ENCODE measurements around the gene PCDHGC3. TPM values are rescaled to one million over a fixed set of nuclear protein-coding genes. Genes with fewer than 3 reads are reported as not detected.
A peak's percentile ranks its signal among the peaks of the same experiment; 100 is the strongest.

The PCDHGC3 gene
- total RNA-seq, 1 donor from 2014 or later: 14.7 TPM

DNA sequence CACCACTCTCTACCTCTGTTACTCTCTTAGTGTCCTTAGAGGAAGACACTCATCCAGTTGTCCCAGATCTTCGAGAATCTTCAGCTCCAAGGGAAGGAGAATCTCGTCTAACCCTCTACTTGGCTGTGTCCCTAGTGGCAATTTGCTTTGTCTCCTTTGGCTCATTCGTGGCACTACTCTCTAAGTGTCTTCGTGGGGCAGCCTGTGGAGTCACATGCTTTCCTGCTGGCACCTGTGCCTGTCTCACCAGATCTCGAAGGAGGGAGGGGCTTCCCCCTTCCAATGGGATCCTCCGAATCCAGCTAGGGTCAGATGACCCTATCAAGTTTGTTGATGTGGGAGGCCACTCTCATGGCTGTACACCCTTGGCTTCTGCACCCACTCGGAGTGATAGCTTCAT is 11.4 kb downstream of the PCDHGC3 start:
- Histone ChIP-seq H3K36me3 (no peaks in the 10 kb centered on the region), H3K79me2 (ENCODE audit: low read depth) (peaks cover 40% of the 10 kb centered on the region), H2AFZ (replicated peaks) (no peak overlapping the region), H3F3A (ENCODE audit: low read depth) (peaks cover 28% of the 10 kb centered on the region), H3K4me1 (peaks cover 21% of the 10 kb centered on the region), H4K20me1 (ENCODE audit: low read depth) (peaks cover 72% of the 10 kb centered on the region), H3K4me3 (no peak overlapping the region), H3K27ac (no peak overlapping the region), H3K9me3 (ENCODE audit: low read depth) (no peaks in the 10 kb centered on the region), H3K4me2 (no peak overlapping the region), H3K27me3 (peaks cover 67% of the 10 kb centered on the region), H3K9ac (no peak overlapping the region)
- Mint-ChIP-seq H3K27me3 (ENCODE audit: insufficient read depth, low read depth) (peaks cover 6% of the 10 kb centered on the region), H3K36me3 (peaks cover 77% of the 10 kb centered on the region), H3K4me1 (peaks cover 30% of the 10 kb centered on the region), H3K4me3 (peak overlapping the region; percentile 8), H3K9me3 (peaks cover 77% of the 10 kb centered on the region), H3K27ac (no peak overlapping the region)
- TF ChIP-seq EZH2 (IDR thresholded peaks at IDR 0.05) (no peak), EZH2phosphoT487 (IDR thresholded peaks at IDR 0.05) (no peak)
- TF ChIP-seq, protein P1, sequence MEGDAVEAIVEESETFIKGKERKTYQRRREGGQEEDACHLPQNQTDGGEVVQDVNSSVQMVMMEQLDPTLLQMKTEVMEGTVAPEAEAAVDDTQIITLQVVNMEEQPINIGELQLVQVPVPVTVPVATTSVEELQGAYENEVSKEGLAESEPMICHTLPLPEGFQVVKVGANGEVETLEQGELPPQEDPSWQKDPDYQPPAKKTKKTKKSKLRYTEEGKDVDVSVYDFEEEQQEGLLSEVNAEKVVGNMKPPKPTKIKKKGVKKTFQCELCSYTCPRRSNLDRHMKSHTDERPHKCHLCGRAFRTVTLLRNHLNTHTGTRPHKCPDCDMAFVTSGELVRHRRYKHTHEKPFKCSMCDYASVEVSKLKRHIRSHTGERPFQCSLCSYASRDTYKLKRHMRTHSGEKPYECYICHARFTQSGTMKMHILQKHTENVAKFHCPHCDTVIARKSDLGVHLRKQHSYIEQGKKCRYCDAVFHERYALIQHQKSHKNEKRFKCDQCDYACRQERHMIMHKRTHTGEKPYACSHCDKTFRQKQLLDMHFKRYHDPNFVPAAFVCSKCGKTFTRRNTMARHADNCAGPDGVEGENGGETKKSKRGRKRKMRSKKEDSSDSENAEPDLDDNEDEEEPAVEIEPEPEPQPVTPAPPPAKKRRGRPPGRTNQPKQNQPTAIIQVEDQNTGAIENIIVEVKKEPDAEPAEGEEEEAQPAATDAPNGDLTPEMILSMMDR (IDR thresholded peaks at IDR 0.05): no peak
- DNase-seq (ENCODE audit: low spot score): no peak

DNA sequence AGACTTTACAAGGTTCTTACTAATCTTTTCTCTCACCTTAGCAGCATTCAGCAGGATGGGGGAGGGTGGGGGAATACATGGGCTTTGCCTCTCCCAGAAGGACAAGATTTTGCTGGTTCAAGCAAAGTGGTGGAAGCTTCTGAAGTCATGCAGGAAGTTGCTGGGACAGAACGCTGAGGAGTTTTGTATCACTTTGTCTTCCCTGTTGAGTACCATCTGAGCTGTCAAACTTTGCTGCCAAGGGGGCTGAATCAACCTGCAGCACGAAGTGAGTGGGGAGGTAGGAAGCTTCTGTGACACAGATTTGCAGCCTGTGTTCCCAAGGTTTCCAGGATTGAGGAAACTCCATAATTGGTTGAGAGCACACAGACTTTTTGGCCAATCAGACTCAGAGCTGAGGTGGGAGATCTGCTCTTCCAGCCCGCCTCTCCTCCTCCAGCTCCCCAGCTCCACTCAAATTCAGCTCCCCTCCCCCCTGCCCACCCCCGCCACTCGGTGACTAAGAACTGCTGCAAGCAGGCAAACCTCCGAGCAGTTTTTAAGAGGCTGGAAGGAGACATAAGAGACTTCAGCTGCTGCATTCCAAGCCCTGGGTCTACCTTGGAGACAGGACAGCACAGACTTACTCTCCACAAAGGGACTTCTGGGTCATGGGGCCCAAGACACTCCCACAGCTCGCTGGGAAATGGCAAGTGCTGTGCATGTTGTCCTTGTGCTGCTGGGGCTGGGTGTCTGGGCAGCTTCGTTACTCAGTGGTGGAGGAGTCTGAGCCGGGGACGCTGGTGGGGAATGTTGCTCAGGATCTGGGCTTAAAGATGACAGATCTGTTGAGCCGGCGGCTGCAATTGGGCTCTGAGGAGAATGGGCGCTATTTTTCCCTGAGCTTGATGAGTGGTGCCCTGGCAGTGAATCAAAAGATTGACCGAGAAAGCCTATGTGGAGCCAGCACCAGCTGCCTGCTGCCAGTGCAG is 13.1 kb downstream of the PCDHGC3 start, which contains the start of gene PCDHGC5:
Gene PCDHGC5 (plus strand): TSS at position 491 of the 971 bp plus-strand sequence. CDS start 160 bp downstream, at position 651.
- H3K36me3 ChIP-seq: no peaks in the 10 kb centered on the region
- TF ChIP-seq EZH2 (IDR thresholded peaks at IDR 0.05) (no peak), EZH2phosphoT487 (IDR thresholded peaks at IDR 0.05) (no peak)
- TF ChIP-seq, protein P1 (IDR thresholded peaks at IDR 0.05): no peak
- peaks cover 20% of the 10 kb centered on the region for H3K4me1 ChIP-seq
- H3K36me3 Mint-ChIP-seq: peaks cover 72% of the 10 kb centered on the region
- no peak within 1 kb of the TSS for H3K9ac ChIP-seq
- peaks cover 7% of the 10 kb centered on the region for H3K27me3 Mint-ChIP-seq (ENCODE audit: insufficient read depth, low read depth)
- H2AFZ ChIP-seq (replicated peaks): no peak within 1 kb of the TSS
- no peaks in the 10 kb centered on the region for H3K9me3 ChIP-seq (ENCODE audit: low read depth)
- H3K27me3 ChIP-seq: peaks cover 84% of the 10 kb centered on the region
- peaks cover 25% of the 10 kb centered on the region for H3K4me1 Mint-ChIP-seq
- H3K4me2 ChIP-seq: no peak within 1 kb of the TSS
- peak within 1 kb of the TSS; percentile 52 for H3K4me3 Mint-ChIP-seq
- H4K20me1 ChIP-seq (ENCODE audit: low read depth): peaks cover 69% of the 10 kb centered on the region
- no peak for DNase-seq (ENCODE audit: low spot score)
- H3K79me2 ChIP-seq (ENCODE audit: low read depth): peaks cover 29% of the 10 kb centered on the region
- H3K4me3 ChIP-seq: no peak within 1 kb of the TSS
- H3K9me3 Mint-ChIP-seq: peaks cover 69% of the 10 kb centered on the region
- H3K27ac ChIP-seq: no peak within 1 kb of the TSS
- peaks cover 20% of the 10 kb centered on the region for H3F3A ChIP-seq (ENCODE audit: low read depth)
- H3K27ac Mint-ChIP-seq: peak within 1 kb of the TSS; percentile 12

DNA sequence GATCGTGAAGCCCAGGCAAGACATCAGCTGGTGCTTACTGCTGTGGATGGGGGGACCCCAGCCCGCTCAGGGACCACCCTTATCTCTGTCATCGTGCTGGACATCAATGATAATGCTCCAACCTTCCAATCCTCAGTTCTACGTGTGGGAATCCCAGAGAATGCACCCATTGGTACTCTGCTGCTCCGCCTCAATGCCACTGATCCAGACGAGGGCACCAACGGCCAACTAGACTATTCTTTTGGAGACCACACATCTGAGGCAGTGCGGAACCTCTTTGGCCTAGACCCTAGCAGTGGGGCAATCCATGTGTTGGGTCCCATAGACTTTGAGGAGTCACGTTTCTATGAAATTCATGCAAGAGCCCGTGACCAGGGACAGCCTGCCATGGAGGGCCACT is 14.1 kb downstream of the PCDHGC3 start:
- peaks cover 29% of the 10 kb centered on the region for H3K4me1 Mint-ChIP-seq
- Histone ChIP-seq H3K27me3 (peaks cover 87% of the 10 kb centered on the region), H4K20me1 (ENCODE audit: low read depth) (peaks cover 60% of the 10 kb centered on the region), H3K9me3 (ENCODE audit: low read depth) (no peaks in the 10 kb centered on the region), H3K36me3 (no peaks in the 10 kb centered on the region), H3K9ac (no peak overlapping the region), H3K27ac (no peak overlapping the region), H3K79me2 (ENCODE audit: low read depth) (peaks cover 27% of the 10 kb centered on the region), H2AFZ (replicated peaks) (no peak overlapping the region), H3K4me1 (peaks cover 25% of the 10 kb centered on the region), H3K4me2 (no peak overlapping the region), H3F3A (ENCODE audit: low read depth) (peaks cover 19% of the 10 kb centered on the region), H3K4me3 (no peak overlapping the region)
- H3K36me3 Mint-ChIP-seq: peaks cover 72% of the 10 kb centered on the region
- TF ChIP-seq EZH2 (IDR thresholded peaks at IDR 0.05) (no peak), EZH2phosphoT487 (IDR thresholded peaks at IDR 0.05) (no peak)
- TF ChIP-seq, protein P1 (IDR thresholded peaks at IDR 0.05): no peak
- H3K9me3 Mint-ChIP-seq: peaks cover 66% of the 10 kb centered on the region
- H3K27ac Mint-ChIP-seq: no peak overlapping the region
- peaks cover 10% of the 10 kb centered on the region for H3K27me3 Mint-ChIP-seq (ENCODE audit: insufficient read depth, low read depth)
- peak overlapping the region; percentile 52 for H3K4me3 Mint-ChIP-seq
- DNase-seq (ENCODE audit: low spot score): no peak

All from neural progenitor cell (in vitro differentiated cells).